ENCODE results near the gene NPC1L1.

NPC1L1 gene

DNA sequence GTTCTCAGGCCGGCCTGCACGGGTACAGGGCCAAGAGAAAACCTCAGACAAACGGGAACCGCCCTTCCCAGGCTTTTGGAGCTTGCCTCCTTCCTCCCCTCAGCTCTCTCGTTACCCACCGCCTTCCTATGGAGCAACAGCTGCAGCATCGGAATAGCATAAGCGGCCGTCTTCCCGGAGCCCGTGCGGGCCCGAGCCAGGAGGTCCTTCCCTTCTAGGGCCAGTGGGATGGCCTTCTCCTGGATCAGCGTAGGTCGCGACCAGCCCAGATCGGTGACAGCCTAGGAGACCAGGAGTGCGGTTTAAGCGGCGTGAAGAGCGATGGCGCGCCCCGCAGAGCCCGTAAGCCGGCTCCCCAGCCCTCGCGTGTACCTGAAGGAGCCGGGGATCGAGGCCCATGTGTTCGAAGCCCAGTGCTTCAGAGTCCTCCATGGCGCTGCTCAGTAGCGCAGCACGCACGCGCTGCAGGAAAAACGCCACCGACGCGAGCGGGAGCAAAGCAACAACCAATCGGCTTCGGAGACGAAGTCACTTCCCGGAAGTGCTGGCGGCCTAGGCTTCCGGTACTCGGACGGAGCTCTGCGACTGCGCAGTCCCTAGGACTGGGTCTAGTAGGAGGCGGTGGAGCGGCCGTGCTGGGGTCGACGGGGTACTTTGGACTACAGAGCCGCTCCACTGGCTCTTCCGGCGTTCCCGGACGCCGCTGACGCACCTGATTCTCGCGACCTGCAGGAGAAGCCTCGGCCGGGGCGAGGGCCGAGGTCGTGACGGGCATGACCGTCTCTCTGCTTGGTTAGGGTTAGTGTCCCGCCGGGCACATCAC lies 32.5 kb upstream of the NPC1L1 start, which contains the start of gene DDX56:
Gene DDX56, minus strand, starts transcription at position 445 of the 823 bp plus-strand sequence. Its CDS starts 13 bp downstream, at position 432.
- Histone ChIP-seq H3K36me3 (replicated peaks) (peaks cover 51% of the 10 kb centered on the region), H3K4me3 (ENCODE audit: low read depth, low read length) (peak within 1 kb of the TSS; percentile 96), H3K27ac (peak within 1 kb of the TSS; percentile 54), H3K27me3 (replicated peaks) (no peaks in the 10 kb centered on the region)
- in situ Hi-C loops (cut with HindIII; ENCODE audit: low pct_ligation_motif_present, low sequenced_read_pairs): no loop called here
- TF ChIP-seq, protein P1, sequence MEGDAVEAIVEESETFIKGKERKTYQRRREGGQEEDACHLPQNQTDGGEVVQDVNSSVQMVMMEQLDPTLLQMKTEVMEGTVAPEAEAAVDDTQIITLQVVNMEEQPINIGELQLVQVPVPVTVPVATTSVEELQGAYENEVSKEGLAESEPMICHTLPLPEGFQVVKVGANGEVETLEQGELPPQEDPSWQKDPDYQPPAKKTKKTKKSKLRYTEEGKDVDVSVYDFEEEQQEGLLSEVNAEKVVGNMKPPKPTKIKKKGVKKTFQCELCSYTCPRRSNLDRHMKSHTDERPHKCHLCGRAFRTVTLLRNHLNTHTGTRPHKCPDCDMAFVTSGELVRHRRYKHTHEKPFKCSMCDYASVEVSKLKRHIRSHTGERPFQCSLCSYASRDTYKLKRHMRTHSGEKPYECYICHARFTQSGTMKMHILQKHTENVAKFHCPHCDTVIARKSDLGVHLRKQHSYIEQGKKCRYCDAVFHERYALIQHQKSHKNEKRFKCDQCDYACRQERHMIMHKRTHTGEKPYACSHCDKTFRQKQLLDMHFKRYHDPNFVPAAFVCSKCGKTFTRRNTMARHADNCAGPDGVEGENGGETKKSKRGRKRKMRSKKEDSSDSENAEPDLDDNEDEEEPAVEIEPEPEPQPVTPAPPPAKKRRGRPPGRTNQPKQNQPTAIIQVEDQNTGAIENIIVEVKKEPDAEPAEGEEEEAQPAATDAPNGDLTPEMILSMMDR (IDR thresholded peaks at IDR 0.05; ENCODE audit: low read depth, low read length, missing control alignments): no peak
- peak; percentile 92 for DNase-seq

DNA sequence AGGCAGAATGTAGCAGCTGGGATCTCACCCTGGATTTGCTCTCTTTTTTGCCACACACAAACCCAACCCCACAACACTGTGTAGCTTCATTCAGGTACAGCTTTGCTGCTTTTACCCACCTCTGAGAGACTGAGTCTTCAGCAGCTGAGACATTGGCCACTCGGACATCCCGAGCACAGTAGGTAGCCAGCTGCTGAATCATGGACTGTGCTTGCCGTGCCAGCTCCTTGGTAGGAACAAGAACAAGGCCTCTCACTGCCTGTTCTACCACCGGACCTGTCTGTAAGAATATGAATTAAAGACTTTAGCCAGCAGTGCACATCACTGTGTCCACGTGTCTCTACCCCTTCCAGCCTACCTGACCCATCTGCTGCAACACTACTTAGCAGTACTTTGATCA lies 31.6 kb upstream of the NPC1L1 start:
- in situ Hi-C loops (cut with HindIII; ENCODE audit: low pct_ligation_motif_present, low sequenced_read_pairs): no loop called here
- H3K4me3 ChIP-seq (ENCODE audit: low read depth, low read length): peak overlapping the region; percentile 96
- H3K36me3 ChIP-seq (replicated peaks): peaks cover 55% of the 10 kb centered on the region
- no peaks in the 10 kb centered on the region for H3K27me3 ChIP-seq (replicated peaks)
- no peak for DNase-seq
- TF ChIP-seq, protein P1 (IDR thresholded peaks at IDR 0.05; ENCODE audit: low read depth, low read length, missing control alignments): no peak
- peak overlapping the region; percentile 54 for H3K27ac ChIP-seq

DNA sequence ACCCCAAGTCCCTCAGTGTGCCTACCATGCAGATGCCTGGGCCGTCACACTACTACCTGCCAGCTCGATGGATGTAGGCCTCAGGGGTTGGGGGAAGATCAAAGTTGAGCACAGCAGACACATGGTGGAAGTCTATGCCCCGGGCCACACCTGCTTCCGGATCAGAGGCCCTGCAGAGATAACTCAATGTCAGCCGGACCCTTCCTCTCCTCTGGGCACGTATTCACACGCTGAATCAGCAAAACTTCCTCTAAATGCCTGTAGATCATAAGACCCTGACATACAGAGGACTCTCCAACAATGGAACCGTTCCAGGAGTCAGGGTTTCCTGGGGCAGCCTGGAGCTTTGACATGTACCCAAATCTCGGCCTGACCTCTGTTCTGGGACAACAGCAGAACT lies 28.8 kb upstream of the NPC1L1 start:
- no peak for DNase-seq
- Histone ChIP-seq H3K27ac (no peak overlapping the region), H3K27me3 (replicated peaks) (no peaks in the 10 kb centered on the region), H3K4me3 (ENCODE audit: low read depth, low read length) (no peak overlapping the region), H3K36me3 (replicated peaks) (peaks cover 70% of the 10 kb centered on the region)
- TF ChIP-seq, protein P1 (IDR thresholded peaks at IDR 0.05; ENCODE audit: low read depth, low read length, missing control alignments): no peak
- in situ Hi-C loops (cut with HindIII; ENCODE audit: low pct_ligation_motif_present, low sequenced_read_pairs): no loop called here

DNA sequence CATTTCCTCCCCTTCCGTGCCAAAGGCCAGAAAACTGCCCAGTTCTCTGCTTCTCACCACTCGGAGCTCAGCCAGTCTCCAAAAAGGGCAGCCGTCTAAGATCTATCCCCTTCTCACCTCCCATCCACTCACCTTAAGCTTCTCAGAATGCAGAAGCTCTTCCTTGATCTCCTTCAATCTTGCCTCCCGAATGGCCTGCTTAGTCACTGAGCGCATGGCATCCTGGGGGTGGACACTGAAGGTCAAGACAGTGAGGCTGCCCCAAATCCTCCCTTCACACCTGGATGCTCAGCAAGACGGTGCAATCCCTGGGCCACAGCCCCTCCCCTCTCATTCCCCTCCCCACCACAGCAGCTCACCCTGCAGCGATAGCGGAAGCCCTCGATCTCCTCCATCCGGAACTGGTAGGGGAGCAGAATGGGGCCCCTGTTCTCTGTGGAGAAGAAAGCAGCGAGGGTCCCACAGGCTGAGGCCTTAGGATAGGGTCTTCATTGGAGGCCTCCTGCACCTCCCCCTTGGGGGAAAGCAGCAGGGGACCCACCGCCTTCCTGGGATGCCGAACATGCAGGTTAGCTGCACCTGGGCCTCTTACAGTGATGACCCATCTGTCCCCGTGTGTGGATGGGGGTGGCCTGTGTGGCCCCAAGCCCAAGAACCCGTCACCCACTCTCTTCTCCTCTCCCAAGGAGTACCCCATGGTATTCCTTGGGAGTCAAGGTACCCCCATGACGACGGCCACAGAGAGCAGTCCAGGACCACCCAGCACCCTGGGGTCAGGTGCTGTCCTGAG lies 27.8 kb upstream of the NPC1L1 start:
- no peak for DNase-seq
- Histone ChIP-seq H3K27ac (no peak overlapping the region), H3K27me3 (replicated peaks) (no peaks in the 10 kb centered on the region), H3K4me3 (ENCODE audit: low read depth, low read length) (no peak overlapping the region), H3K36me3 (replicated peaks) (peaks cover 79% of the 10 kb centered on the region)
- TF ChIP-seq, protein P1 (IDR thresholded peaks at IDR 0.05; ENCODE audit: low read depth, low read length, missing control alignments): no peak
- in situ Hi-C loops (cut with HindIII; ENCODE audit: low pct_ligation_motif_present, low sequenced_read_pairs): no loop called here

DNA sequence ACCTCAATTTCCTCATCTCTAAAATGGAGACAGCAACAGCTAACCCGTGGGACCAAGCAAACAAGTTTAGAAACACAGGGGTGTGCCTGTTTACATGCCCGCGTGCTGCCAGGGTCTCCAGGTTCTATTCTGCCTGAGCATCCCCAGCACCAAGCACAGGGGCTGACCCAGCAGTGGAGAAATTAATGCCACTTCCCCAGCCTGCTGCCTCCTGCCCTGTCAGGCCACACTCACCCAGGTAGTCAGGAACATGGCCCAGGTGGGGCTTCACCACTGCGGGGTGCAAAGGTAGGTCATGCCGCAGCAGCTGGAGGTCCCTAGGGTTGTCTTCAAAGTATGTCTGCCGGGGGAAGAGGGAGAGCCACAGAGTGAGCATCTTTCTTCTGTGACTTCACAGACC lies 26.8 kb upstream of the NPC1L1 start:
- no peak overlapping the region for H3K4me3 ChIP-seq (ENCODE audit: low read depth, low read length)
- peaks cover 85% of the 10 kb centered on the region for H3K36me3 ChIP-seq (replicated peaks)
- no peak overlapping the region for H3K27ac ChIP-seq
- in situ Hi-C loops (cut with HindIII; ENCODE audit: low pct_ligation_motif_present, low sequenced_read_pairs): no loop called here
- DNase-seq: no peak
- TF ChIP-seq, protein P1 (IDR thresholded peaks at IDR 0.05; ENCODE audit: low read depth, low read length, missing control alignments): no peak
- no peaks in the 10 kb centered on the region for H3K27me3 ChIP-seq (replicated peaks)

Measured in brain microvascular endothelial cell (primary cell).